ENCODE data around the gene NFIB.

The NFIB gene

GRCh38 chr9:14318934-14319580 lies 5.1 kb upstream of the NFIB start:
- no peak for DNase-seq

DNA sequence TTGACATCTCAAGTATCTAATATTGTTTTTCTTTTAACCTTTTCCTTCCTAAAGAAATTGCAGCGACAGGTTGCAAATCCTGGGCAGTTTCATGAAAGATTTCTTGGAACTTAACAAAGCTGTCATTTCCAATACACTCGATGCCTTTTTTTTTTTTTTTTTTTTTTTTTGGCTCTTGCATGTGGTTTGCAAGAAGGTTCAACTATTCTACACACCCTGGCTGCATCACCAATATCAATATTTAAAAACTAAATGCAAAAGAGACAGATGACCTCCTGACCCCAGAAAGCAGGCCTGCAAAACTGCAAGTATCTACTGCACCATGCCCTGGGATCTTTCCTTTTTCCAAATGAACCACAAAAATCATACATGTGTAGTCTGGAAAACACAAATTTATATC lies 4.4 kb upstream of the NFIB start:
- no peak for DNase-seq

- no peak for DNase-seq
Observed at GRCh38 chr9:14317667-14318320, 3.9 kb upstream of the NFIB start.

DNA sequence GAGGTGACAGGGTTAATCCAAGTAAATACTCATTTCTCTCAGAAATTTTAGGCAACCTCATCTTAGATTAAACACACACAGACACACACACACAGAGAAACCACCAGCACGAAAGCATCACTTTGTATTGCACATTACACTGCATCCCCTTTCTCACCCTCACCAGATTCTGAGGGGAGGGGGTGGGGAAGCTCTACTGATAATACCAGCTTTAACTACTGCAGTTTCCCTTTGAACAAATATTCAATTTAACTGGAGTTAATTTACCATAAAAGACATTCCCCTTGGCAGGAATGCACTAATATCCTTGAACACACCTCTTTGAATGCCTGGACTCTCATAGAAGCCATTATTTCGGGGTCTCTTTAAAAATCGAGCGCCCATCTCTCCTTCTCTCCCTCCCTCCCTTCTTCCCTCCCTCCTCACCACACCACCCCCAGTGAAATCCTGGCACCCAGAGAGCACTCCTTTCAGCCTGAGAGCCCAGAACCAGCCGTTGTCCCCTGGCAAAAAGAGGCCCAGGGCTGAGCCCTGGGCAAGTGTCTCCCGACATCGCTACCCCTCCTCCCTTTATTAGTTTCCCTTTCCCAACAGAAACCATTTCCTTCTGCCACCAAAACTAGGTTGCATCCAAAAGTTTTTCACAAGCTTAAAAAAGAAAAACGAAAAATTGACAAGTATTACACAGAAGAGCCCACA lies 2.8 kb upstream of the NFIB start:
- DNase-seq, result no peak

DNA sequence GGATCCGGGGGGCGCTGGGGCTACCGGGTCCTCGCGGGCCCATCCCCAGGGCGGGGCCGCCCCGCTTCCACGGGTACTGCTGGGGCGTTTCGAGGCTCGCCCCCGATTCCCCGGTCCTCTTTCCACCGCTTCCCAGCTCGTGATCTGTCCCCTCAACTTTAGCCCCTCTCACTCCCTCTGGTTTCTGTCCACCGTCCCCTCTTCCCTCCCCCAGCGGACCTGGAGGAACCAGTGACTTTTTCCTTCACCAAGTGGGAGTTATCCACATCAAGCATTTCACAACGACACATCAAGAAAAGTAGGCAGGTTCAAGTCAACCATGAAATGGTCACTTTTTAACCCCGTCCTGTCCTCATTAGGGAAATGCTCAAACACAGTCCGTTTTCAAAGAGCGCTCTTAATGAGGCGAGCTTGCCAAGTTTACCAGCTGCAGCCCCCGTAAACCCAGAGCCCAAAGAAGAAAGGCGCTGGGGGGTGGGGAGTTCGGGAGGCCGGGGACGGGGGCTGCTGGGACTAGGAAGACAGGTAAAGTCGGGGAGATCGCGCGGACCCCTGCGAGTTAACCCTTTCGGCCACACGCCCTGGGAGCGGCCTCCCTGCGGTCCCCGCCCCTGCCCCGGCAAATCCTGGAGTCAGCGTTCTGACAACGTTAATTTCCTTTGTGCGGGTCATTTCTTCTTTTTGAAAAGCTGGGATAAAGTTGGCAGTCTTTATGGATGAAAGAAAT lies 2.1 kb upstream of the NFIB start:
- DNase-seq, result no peak

- DNase-seq, result peak; percentile 6
Observed at GRCh38 chr9:14314929-14315874, 1.3 kb upstream of the NFIB start.

- no peak for DNase-seq
Observed at GRCh38 chr9:14314424-14314928, 535 bp upstream of the NFIB start.

- no peak for DNase-seq
Observed at GRCh38 chr9:14313378-14313940, 482 bp downstream of the NFIB start.

DNA sequence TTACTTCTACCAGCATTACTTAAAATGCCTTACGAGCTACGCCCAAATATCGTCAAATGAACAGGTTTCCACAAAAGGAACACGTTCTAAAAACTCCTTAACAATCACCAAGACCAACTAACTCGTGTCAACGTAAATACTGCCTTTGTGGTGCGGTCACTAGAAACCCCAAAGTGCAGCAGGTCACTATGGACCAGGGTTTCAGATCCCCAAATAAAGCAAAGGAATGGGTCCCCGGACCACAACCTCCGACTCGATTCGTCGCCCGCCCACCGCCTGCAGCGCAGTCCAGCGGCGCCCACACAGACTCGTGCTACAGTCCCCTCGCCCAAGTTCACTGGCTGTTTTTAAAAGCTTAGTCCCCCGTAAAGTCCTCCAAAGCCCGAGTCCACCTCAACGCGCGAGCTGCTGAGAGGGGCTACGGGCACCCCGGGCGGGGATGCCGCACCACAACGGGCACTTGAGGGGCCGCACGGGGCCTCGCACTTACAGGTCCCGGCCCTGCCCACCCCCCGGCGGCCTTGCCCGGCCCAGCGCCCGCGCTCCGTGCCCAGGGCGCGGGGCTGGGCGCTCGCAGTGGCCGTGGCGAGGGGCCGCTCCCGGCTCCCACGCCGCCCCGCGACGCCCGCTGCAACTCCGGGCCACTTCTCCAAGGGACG lies 1.1 kb downstream of the NFIB start:
- no peak for DNase-seq

- no peak for DNase-seq
Observed at GRCh38 chr9:14311956-14312685, 1.8 kb downstream of the NFIB start.

- DNase-seq, result no peak
Observed at GRCh38 chr9:14311171-14311949, 2.6 kb downstream of the NFIB start.

DNA sequence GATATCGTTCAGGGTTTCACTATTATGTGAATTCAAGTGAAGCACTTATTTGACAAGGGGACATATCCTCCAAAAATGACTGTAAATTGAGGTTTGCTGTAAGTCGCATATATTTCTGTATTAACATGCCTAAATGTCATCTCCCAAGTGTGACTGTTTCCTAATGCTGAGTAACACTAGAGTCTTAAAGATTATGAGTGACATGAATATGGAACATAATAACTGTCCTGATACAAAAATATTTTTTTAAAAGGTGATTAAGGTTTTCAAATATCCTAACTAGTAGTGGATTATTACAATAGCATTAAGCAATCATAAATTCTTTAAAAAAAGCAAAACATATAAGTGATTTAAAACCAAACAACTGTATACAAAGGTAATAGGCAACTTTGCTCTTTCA lies 3.6 kb downstream of the NFIB start:
- DNase-seq, result no peak

GRCh38 chr9:14309403-14309802 lies 4.5 kb downstream of the NFIB start:
- DNase-seq, result no peak

GRCh38 chr9:14308853-14309145 lies 5.1 kb downstream of the NFIB start:
- DNase-seq, result no peak

- DNase-seq, result no peak
Observed at GRCh38 chr9:14307989-14308852, 5.7 kb downstream of the NFIB start.

GRCh38 chr9:14306672-14307660 lies 7.0 kb downstream of the NFIB start:
- DNase-seq, result no peak

GRCh38 chr9:14306188-14306587 lies 7.8 kb downstream of the NFIB start:
- DNase-seq, result no peak

GRCh38 chr9:14304259-14304658 lies 9.7 kb downstream of the NFIB start:
- DNase-seq, result no peak

Measured in stimulated activated naive CD4-positive, alpha-beta T cell treated with Interleukin-2 at 50 U/mL for 16 hours (primary cell).